Left ventricle myocardium inferior (tissue), 1 donor: ENCODE data around the gene UXS1. TPM values are rescaled to one million over a fixed set of nuclear protein-coding genes. Genes with fewer than 3 reads are reported as not detected.
A peak's percentile ranks its signal among the peaks of the same experiment; 100 is the strongest.

Source experiments
- DNase-seq: peaks from one replicate; pipeline ENCODE4 v3.0.0-alpha.2; 2020
- H3K27ac ChIP-seq: fragments of 200-600 bp; replicated peaks from 2 replicates; pipeline ENCODE4 v1.8.0; 2021
- H3K27me3 ChIP-seq: fragments of 200-600 bp; 2 replicates; pipeline ENCODE4 v1.8.0; 2021; ENCODE audit warnings: low read depth
- H3K36me3 ChIP-seq: fragments of 200-600 bp; 2 replicates; pipeline ENCODE4 v1.8.0; 2021
- H3K4me1 ChIP-seq: fragments of 200-600 bp; 2 replicates; pipeline ENCODE4 v1.8.0; 2021
- H3K4me3 ChIP-seq: fragments of 200-600 bp; 2 replicates; pipeline ENCODE4 v1.8.0; 2021; ENCODE audit warnings: mild to moderate bottlenecking, moderate library complexity
- H3K9me3 ChIP-seq: fragments of 200-600 bp; replicated peaks from 2 replicates; pipeline ENCODE4 v1.8.0; 2021
- intact Hi-C: fragments of 100-400 bp; cut with micrococcal nuclease; formaldehyde crosslinking; loops from one replicate; pipeline ENCODE4 v1.11.0; 2022
- total RNA-seq: library from RNA; stranded (reverse); fragmentation: NEBNext Ultra II Directional; extraction: Animal tissue kit (Norgen Biotek cat#: 25700); gene quantifications from one replicate; pipeline ENCODE4 v1.2.1, GENCODE V29; 2021
- TF ChIP-seq, protein P1 (sequence below): fragments of 200-600 bp; IDR thresholded peaks from 2 replicates; pipeline ENCODE4 v1.8.0; 2021; ENCODE audit warnings: antibody characterized with exemption, mild to moderate bottlenecking, borderline replicate concordance
- donor health status: DM: no; HTN: yes; CAD: no; lungs with severe emphysema.

UXS1 gene
- total RNA-seq, 1 donor from 2014 or later: 26.7 TPM

DNA sequence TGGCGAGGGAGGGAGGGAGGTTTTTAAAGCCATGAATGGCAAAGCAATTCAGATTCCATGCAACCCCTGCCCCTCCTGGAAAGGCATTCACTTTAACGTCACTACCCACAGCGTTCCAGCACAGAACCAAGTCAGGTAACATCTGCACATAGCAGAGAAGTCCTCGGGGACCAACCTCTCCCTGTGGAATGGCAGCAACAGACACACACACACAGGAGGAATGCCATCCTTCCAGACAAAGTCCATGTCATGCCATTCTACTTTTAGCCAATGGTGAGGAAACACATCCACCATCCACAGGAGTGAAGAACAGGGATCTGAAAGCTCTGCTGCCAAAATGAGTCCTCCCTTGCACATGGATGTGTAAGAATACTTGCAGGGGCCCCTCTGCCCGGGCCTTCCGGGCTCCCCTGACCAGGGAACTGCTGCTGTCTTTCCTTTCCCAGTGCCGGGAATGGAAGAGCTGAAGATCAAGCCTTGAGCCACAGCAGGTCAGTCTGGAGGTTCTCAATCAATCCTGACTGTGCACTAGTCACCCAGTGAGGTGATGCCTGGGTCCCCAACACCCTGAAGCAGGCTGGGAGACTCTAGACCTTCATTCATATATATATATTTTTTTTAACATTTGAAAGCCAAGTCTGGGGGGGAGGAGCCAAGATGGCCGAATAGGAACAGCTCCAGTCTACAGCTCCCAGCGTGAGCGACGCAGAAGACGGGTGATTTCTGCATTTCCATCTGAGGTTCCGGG lies 63.7 kb downstream of the UXS1 start:
- intact Hi-C loops: no loop called here
- TF ChIP-seq, protein P1, sequence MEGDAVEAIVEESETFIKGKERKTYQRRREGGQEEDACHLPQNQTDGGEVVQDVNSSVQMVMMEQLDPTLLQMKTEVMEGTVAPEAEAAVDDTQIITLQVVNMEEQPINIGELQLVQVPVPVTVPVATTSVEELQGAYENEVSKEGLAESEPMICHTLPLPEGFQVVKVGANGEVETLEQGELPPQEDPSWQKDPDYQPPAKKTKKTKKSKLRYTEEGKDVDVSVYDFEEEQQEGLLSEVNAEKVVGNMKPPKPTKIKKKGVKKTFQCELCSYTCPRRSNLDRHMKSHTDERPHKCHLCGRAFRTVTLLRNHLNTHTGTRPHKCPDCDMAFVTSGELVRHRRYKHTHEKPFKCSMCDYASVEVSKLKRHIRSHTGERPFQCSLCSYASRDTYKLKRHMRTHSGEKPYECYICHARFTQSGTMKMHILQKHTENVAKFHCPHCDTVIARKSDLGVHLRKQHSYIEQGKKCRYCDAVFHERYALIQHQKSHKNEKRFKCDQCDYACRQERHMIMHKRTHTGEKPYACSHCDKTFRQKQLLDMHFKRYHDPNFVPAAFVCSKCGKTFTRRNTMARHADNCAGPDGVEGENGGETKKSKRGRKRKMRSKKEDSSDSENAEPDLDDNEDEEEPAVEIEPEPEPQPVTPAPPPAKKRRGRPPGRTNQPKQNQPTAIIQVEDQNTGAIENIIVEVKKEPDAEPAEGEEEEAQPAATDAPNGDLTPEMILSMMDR: no peak
- peaks cover 16% of the 10 kb centered on the region for H3K36me3 ChIP-seq
- H3K4me3 ChIP-seq: peak overlapping the region; percentile 23
- no peaks in the 10 kb centered on the region for H3K9me3 ChIP-seq
- H3K27ac ChIP-seq: no peak overlapping the region
- DNase-seq: no peak
- H3K27me3 ChIP-seq: no peaks in the 10 kb centered on the region
- no peaks in the 10 kb centered on the region for H3K4me1 ChIP-seq

DNA sequence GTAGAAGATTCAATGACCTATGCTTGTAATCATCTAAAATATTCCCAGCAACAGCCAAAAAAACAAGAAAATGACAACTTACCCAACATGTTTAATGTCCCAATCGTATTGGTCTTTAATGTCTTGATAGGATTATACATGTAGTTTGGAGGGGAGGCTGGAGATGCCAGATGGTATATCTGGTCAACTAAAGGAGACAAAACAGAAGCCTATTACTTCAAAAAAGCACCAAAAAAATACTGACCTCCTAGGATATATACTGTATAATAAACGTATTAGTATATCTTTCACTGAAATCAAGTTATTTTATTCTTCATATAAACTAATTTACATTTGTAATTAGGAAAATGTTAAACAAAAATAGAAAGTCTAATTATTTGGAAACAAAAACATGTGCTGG lies 64.5 kb downstream of the UXS1 start:
- intact Hi-C loops: no loop called here
- DNase-seq: no peak
- Histone ChIP-seq H3K27me3 (no peaks in the 10 kb centered on the region), H3K9me3 (no peaks in the 10 kb centered on the region), H3K27ac (no peak overlapping the region), H3K36me3 (peaks cover 21% of the 10 kb centered on the region), H3K4me1 (no peaks in the 10 kb centered on the region), H3K4me3 (no peak overlapping the region)
- TF ChIP-seq, protein P1: no peak

GRCh38 chr2:106129150-106129549 lies 65.0 kb downstream of the UXS1 start:
- no peaks in the 10 kb centered on the region for H3K9me3 ChIP-seq
- TF ChIP-seq, protein P1: no peak
- H3K27ac ChIP-seq: no peak overlapping the region
- no peak overlapping the region for H3K4me3 ChIP-seq
- H3K36me3 ChIP-seq: peaks cover 21% of the 10 kb centered on the region
- H3K27me3 ChIP-seq: no peaks in the 10 kb centered on the region
- intact Hi-C loops: no loop called here
- DNase-seq: no peak
- no peaks in the 10 kb centered on the region for H3K4me1 ChIP-seq

DNA sequence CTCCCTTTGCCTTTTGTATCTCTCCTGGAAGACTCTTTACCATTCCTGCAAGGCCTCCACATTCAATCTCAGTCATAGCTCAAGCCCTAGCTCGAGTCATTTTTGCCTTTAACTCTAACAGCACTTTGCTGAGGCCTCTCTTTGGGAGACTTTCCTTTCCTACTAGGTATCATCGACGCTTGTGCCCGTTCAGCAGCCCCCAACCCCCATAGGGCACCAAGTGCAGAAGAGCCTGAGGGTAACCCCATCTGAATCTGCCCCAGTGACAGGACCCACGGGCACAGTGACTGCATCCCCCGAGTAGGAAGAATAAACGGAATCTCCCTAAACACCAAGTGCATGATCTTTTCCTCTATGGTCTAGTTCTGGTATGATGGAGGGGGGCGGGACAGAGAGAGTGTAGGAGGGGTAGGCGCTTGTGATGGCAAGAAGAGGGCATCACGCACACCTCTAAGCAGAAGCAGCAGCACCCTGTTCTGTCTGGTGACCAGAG lies 66.3 kb downstream of the UXS1 start:
- Histone ChIP-seq H3K36me3 (peaks cover 22% of the 10 kb centered on the region), H3K9me3 (no peaks in the 10 kb centered on the region), H3K27ac (no peak overlapping the region), H3K4me1 (no peaks in the 10 kb centered on the region), H3K4me3 (no peak overlapping the region), H3K27me3 (no peaks in the 10 kb centered on the region)
- intact Hi-C loops: no loop called here
- no peak for DNase-seq
- TF ChIP-seq, protein P1: no peak

DNA sequence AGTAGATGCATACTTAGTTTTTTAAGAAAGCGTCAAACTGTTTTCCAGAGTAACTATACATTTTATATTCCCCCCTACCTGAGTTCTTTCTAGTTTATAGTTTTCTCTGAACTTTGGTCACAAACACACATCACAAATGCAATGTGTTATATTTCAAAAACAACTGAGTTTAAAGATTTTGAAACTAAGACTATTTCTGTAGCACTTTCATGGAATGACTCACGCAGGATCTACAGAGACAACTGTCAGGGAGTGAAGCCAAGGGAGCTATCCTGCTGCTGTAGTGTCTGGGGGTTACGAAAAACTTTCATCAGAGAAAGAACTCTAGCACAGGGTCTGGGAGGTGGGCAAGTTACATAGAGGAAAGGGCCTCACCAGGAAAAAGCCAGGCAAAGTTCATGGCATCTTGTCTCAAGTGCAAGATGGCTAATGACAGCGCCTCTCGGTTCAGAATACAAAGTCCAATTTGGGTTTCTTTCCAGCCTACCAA lies 66.8 kb downstream of the UXS1 start:
- H3K27me3 ChIP-seq: no peaks in the 10 kb centered on the region
- no peaks in the 10 kb centered on the region for H3K9me3 ChIP-seq
- no peak for DNase-seq
- peaks cover 26% of the 10 kb centered on the region for H3K36me3 ChIP-seq
- no peak overlapping the region for H3K4me3 ChIP-seq
- H3K4me1 ChIP-seq: no peaks in the 10 kb centered on the region
- TF ChIP-seq, protein P1: no peak
- no peak overlapping the region for H3K27ac ChIP-seq
- intact Hi-C loops: no loop called here
